Glomerular visceral epithelial cell (primary cell): ENCODE measurements around the gene LMF2.

Experiments used
- DNase-seq: peaks from one replicate; pipeline ENCODE4 v3.0.0-alpha.2; 2016; ENCODE audit errors: extremely low spot score

The LMF2 gene

GRCh38 chr22:50533856-50534711 is 26.6 kb upstream of the LMF2 start:
- peak; percentile 70 for DNase-seq

DNA sequence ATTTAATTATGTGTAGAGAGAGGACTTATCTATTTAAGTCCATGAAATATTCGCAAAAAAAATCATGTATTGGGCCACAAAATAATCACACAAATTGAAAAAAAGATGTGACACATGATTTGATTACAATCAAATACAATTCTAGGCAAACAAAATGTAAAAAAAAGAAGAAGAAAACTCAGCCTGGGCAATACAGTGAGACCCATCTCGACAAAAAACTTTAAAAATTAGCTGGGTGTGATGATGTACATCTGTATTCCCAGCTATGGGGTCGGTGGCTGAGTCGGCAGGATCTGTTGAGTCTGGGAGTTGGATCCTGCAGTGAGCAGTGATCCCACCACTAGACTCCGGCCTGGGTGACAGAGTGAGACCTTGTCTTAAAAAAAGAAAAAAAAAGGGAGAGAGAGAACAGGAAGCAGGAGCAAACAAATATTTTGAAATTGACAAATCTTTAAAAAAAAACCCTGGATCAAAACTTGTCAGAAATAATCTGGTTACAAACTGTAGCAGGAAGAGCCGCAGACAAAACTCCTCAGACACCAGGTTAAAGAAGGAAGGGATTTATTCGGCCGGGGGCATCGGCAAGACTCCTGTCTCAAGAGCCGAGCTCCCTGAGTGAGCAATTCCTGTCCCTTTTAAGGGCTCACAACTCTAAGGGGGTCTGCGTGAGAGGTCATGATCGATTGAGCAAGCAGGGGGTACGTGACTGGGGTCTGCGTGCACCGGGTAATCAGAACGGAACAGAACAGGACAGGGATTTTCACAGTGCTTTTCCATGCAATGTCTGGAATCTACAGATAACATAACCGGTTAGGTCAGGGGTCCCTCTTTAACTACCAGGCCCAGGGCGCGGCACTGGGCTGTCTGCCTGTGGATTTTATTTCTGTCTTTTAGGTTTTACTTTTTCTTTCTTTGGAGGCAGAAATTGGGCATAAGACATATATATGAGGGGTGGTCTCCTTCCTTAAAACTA is 25.6 kb upstream of the LMF2 start:
- DNase-seq, result no peak

DNA sequence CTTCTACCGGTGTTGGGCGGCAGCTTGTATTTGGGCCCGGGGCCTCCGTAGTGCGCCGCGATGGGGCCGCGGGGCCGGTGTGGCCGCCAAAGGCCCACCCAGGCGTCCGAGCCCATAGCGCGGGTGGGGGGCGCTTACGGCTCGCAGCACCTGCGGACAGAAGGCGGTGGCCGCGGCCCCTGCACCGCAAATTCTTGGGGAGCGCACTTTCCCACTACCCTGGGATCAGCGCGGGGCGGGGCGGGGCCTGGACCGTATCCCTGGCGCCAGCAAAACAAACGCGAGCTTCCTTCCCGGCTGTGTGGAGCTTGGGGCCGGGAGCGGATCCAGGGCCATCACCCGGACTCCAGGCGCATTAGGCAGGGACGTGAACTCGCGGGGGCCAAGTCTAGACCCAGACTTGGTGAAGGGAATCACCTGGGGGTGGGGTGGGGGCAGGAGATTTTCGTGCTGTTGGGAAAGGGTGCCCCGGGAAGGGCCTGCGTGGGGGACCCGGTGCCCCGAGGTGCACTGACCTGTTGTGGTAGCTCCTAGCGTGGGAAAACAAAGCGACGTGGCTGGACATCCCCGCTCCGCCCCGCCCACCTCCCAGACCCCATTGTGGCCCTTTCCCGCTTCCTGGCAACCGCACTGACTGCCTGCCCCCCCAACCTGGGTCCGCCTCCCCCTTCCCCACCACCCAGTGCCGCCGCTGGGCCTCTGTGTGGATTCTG is 24.6 kb upstream of the LMF2 start:
- DNase-seq, result peak; percentile 41

- DNase-seq, result no peak
Measured at GRCh38 chr22:50531546-50531961, 24.1 kb upstream of the LMF2 start.

DNA sequence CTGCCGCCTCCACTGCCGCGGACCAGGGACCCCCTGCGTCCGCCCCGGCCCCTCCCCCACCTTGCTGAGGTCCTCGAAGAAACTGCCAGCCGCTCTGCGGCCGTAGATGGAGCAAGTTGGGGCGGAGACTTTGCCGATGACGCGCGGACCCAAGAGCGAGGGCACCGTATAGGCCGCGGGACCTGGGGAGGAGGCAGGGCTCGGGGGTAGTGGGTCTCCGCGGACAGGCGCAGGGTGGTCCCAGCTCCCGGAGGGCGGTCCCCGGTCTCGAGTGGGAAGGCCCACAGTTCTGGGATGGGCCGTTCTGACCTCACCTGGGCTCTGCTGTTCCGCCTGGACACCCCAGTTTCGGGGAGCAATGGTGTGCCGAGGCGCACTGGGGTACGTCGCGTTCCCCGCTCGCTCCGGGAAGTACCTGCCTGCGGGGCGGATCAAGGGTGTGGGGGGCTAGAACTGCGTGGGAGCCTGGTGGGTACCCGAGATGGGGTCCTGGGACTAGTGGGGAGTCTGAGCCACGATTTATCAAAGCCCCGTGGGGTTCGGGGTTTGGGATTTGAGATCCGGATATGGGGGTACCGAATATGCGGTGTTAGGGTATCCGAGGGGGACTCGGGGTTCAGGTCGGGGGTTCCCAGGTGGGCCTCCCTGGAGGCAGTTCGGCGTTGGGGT is 23.5 kb upstream of the LMF2 start:
- no peak for DNase-seq

DNA sequence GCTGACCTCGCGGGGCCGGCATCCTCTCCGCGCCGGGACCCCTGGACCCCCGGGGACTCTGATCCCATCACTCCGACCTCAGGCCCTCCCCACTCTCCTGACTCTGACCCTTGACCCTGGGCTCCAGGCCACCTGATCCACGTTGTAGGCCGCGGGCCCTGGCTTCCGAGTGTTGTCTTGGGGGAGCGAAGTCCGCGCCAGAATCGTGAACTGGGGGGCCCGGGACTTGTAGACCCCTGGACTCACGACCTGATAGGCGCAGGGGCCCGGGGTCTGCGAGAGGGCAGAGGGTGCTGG is 23.0 kb upstream of the LMF2 start:
- DNase-seq, result no peak

DNA sequence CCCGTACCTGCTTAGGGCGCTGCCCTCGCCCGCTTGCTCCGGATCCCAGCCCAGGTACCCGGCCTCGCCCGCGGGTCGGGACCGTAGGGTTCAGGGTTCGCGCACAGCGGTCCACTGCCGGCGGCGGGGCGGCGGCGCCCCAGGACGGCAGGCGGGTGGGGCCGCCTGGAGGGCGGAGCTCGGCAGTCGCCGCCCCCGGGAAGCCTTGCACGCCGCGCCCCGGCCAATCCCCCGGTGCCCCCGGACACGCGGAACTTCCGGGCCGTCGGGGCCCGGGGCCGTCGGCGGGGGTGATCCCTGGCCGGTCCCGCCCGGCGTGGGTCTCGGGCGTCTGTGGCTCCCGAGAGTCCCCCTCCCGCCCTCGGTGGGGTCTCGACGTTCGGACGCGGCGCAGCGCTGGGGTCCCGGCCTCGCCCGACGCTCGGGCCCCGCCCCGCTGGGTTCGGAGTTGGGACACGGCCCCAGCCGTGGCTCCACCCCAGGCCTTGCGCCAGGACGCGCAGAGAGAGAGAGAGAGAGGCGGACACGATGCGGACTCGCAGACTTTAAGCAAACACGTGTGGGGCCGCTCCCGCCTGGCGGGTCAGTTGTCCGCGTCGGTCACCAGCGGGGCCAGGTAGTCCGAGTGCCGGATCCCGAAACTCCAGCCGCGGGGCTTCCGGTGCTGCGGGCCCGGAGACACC is 22.5 kb upstream of the LMF2 start, which contains the start of gene TYMP:
TSS of gene TYMP (minus strand) at position 116 of the 683 bp plus-strand sequence. CDS start 303 bp downstream, outside the sequence.
- peak; percentile 36 for DNase-seq

DNA sequence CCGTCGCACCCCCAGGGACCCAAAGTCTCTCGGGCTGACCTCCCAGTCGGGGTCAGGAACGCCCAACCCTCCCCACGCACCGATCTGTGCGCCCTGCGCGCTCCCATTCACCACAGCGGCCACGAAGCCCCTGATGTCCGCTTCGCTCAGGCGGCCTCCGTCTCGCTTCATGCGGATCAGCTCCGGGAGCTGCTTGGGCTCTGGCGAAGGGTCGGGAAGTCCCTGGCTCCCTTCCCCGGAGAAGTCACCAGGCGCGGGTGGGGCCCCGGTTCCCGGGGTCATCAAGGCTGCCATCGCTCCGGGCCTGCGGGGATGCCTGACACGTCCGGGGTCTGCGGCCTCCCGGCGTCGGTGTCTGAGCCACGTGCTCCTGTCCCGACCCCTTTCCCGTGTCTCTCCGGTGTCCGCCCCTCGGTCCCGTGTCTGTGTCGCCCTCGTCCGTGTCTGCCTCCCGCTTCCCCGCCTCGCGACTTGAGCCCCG is 22.0 kb upstream of the LMF2 start:
- no peak for DNase-seq

GRCh38 chr22:50528682-50529415 is 21.3 kb upstream of the LMF2 start:
- DNase-seq, result no peak

DNA sequence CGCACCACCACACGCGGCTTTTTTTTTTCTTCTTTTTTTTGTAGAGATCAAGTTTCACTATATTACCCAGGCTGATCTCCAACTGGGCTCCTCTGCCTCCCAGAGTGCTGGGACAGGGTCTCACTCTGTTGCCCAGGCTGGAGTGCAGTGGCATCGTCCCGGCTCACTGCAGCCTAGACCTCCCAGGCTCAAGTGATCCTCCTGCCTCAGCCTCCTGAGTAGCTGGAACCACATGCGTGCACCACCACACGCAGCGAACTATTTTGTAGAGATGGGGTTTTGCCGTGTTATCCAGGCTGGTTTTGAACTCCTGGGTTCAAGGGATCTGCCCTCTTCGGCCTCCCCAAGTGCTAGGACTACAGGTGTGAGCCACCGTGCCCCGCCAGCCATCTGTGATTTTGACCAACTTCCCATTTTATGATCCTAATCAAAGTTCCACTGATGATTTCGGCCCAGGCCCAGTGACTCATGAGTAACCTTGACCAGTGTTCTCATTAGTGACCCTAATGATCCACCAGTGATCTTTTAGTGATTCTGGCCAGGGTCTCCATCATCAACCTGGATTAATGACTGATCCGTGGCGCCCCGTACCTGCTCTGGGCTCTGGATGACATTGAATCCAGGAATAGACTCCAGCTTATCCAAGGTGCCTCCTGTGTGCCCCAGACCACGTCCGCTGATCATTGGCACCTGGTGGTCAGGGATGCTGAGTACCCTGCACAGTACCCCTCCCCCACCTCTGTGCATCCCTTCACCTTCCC is 20.6 kb upstream of the LMF2 start:
- DNase-seq, result no peak

DNA sequence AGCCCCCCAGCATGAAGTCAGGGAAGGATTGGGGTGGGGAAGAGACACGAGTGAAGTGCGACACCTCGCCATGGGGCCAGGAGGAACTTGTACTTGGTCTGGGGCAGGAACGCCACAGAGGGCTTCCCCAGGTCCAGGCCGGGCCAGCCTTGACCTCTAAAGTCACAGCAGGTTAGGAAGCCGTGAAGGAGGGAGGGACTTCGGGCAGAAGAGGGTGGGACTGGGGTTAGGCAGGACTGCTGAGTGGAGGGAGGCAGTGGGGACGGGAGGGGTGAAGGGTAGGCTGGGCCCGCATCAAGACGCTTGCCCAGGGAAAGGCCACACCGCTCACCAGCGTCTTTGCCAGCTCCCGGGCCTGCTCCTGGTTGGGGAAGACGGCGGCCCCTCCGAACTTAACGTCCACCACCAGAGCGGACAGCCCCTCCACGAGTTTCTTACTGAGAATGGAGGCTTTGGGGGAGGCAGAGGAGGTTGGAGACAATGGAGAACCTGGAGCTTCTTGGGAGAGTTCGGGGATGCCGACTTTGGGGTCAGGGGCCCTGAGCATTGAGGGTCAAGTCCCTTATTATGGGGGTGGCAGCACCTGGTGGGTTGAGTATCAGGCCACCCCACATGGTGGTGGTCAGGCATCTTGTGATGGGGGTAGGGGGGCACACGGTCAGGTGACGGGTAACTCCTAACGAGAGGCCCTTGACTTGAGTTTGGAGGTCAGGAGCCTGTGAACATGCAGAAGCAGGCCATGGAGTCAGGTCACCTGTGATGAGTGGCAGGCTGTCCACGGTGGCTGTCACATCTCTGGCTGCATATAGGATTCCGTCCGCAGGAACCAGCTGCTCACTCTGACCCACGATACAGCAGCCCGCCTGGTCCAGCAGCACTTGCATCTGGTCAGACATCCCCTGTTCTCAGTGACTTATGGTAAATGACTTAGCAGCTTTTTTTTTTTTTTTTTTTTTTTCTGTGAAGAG is 19.6 kb upstream of the LMF2 start:
- no peak for DNase-seq

DNA sequence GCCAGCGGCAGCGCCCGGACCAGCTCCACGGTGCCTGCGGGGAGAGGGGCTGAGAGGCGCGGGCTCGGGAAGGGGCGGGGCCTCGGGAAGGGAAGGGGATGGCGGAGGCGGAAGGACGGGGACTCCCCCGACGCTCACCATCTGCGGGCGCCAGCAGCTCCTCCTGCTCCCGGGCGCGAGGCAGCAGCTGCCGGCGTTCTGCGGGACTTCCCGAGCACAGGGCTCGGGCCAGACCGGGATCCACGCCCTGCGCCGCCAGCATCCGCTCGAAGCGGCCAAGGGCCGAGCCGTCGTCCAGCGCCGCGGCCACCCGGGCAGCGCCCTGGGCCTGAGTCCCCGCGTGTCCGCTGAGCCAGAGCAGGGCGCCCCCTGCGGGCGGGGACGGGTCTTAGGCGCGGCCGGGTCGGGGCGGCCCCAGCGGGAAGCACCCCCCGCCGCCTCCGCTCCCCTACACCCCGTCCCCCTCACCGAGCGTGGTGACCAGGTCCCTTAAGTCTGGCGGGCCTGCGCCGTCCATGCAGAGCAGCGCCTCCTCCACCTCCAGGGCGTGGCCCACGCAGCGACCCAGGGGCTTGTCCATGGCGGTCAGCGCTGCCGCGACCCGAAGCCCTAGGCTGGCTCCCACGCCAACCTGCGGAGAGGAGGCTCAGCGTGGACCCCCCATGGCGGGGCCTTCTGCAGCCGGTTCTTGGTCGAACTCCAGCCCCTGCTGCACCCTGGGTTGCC is 18.8 kb upstream of the LMF2 start:
- DNase-seq, result peak; percentile 75

DNA sequence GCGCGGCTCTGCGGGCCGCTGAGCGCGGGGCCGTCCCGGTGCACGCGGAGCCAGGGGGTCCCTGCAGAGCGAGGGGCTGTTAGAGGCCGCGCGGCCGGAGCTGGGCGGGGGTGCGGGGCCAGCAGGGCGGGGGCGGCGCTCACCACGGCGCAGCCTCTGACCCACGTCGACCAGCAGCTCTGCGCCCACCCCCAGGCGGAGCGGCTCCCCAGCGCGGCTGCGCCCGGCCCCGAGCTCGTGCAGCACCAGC is 18.3 kb upstream of the LMF2 start:
- DNase-seq, result no peak

DNA sequence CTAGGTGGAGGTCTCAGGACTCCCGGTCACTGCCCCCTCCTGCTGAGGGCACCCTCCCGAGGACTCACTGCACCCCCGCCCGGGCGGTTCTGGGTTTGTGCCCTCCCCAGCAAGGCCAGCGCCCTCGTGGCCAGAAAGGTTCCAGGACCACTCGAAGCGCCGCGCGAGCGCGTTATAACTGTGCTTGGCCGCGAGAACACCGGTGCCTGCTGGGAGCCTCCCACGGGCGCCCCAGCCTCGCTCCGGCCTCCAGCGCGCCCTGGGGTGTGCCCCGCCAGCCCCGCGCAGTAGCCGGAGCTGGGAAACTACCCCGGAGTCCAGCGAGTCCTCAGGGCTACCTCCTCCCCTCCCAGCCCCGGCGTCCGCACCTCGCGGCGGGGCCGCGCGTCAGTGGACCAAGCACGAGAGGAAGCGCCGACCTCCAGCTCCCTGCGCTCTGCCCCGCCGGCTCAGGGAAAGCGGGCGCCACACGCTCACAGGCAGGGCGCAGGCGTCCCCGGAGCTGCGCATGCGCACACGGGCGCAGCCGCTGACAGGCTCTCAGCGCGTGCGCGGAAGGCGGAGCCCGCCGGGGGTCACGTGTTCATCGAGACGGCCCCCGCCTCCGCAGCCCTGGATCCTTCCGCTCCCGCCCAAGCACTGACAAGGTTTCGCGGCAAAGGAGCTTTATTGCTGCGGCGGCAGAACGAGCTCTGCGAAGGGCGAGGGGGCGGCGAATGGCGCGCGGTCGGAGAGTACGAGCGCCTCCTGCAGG is 17.8 kb upstream of the LMF2 start, which contains the start of gene SCO2:
TSS of gene SCO2 (minus strand) at position 495 of the 754 bp plus-strand sequence. CDS start 1,187 bp downstream, outside the sequence.
- DNase-seq, result peak; percentile 96

DNA sequence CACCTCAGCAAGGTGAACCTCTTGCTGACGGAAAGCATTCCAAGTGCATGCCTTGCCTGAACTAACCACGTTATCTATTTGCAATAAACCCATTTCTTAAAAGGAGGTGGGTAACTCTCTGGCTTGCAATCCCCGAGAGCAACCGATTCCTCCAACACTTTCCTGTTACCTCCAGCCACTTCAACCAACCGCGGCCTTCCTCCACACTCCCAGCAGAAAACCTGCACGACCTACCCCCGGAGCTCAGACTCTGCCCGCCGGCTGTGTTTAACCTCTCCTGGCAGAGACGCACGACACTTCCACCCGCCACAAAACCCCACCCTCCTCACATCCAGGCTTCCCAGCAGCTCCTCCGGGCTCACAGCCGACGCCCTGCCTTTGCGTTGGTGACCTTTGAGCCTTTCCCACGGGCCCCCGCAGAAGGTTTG is 17.2 kb upstream of the LMF2 start:
- DNase-seq, result peak; percentile 25

- DNase-seq, result no peak
Measured at GRCh38 chr22:50523806-50524675, 16.5 kb upstream of the LMF2 start.
